Neural cell (in vitro differentiated cells): ENCODE results near the gene TAX1BP3.

ENCODE experiments used
- EP300 ChIP-seq: fragments of 450-650 bp; conservative IDR thresholded peaks from 2 replicates; pipeline ENCODE4 v1.6.1; 2014; ENCODE audit warnings: antibody characterized with exemption, mild to moderate bottlenecking, moderate library complexity; ENCODE audit not compliant: poor library complexity, severe bottlenecking
- EZH2 ChIP-seq: fragments of 200-600, 300-800 bp; shearing (Covaris generic), sonication (generic); IDR thresholded peaks from 2 replicates; pipeline ENCODE4 v1.6.1; 2014; ENCODE audit warnings: antibody characterized with exemption, low read length, borderline replicate concordance, mild to moderate bottlenecking; ENCODE audit not compliant: insufficient read depth, poor library complexity, severe bottlenecking
- MXI1 ChIP-seq: fragments of 450-650 bp; conservative IDR thresholded peaks from 2 replicates; pipeline ENCODE4 v1.6.1; 2014; ENCODE audit warnings: antibody characterized with exemption, mild to moderate bottlenecking; ENCODE audit not compliant: poor library complexity, severe bottlenecking
- POLR2AphosphoS5 ChIP-seq: IDR thresholded peaks from 2 replicates; pipeline ENCODE4 v1.6.1; 2012
- RAD21 ChIP-seq: fragments of 450-650 bp; conservative IDR thresholded peaks from 2 replicates; pipeline ENCODE4 v1.6.1; 2014; ENCODE audit warnings: antibody characterized with exemption, mild to moderate bottlenecking, moderate library complexity
- SMC3 ChIP-seq: fragments of 450-650 bp; conservative IDR thresholded peaks from 2 replicates; pipeline ENCODE4 v1.6.1; 2014; ENCODE audit warnings: antibody characterized with exemption, mild to moderate bottlenecking, moderate library complexity; ENCODE audit not compliant: poor library complexity
- TAF1 ChIP-seq: IDR thresholded peaks from 2 replicates; pipeline ENCODE4 v1.6.1; 2012; ENCODE audit warnings: low read depth
- TF ChIP-seq, protein P1 (sequence below): IDR thresholded peaks from 2 replicates; pipeline ENCODE4 v1.6.1; 2012; ENCODE audit warnings: borderline replicate concordance
- TF ChIP-seq, protein P2 (sequence below): fragments of 450-650 bp; IDR thresholded peaks from 2 replicates; pipeline ENCODE4 v1.5.1; 2014; ENCODE audit warnings: antibody characterized with exemption, mild to moderate bottlenecking, moderate library complexity; ENCODE audit not compliant: poor library complexity, severe bottlenecking

DNA sequence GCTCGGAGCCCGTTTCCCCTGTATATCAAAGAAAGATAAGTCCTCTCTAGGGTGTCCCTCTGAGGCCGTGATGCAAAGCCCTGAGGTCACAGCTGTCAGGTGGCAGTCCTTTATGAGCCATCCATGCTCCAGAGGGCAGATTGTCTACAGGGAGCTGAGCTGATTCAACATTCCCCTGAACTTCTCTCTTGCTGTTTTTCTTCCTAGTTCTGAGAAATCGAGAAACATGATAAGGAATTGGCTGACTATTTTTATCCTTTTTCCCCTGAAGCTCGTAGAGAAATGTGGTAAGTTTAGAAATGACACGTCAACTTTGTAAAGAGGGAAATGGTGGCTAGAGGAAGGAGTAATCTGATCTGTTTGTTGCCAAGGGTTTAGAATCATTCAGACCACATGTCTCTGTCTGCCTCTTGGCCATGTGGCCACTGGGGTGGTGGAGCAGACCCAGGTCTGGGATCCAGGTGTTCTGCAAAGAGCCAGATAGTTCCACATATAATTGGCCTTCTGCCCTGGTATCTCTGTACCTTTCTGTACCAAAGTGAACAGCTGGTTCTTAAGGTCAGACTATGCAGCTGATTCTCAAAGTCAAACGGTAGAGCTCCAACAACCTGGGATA lies 28.3 kb downstream of the TAX1BP3 start:
- TF ChIP-seq, protein P1, sequence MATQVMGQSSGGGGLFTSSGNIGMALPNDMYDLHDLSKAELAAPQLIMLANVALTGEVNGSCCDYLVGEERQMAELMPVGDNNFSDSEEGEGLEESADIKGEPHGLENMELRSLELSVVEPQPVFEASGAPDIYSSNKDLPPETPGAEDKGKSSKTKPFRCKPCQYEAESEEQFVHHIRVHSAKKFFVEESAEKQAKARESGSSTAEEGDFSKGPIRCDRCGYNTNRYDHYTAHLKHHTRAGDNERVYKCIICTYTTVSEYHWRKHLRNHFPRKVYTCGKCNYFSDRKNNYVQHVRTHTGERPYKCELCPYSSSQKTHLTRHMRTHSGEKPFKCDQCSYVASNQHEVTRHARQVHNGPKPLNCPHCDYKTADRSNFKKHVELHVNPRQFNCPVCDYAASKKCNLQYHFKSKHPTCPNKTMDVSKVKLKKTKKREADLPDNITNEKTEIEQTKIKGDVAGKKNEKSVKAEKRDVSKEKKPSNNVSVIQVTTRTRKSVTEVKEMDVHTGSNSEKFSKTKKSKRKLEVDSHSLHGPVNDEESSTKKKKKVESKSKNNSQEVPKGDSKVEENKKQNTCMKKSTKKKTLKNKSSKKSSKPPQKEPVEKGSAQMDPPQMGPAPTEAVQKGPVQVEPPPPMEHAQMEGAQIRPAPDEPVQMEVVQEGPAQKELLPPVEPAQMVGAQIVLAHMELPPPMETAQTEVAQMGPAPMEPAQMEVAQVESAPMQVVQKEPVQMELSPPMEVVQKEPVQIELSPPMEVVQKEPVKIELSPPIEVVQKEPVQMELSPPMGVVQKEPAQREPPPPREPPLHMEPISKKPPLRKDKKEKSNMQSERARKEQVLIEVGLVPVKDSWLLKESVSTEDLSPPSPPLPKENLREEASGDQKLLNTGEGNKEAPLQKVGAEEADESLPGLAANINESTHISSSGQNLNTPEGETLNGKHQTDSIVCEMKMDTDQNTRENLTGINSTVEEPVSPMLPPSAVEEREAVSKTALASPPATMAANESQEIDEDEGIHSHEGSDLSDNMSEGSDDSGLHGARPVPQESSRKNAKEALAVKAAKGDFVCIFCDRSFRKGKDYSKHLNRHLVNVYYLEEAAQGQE, result no peak
- TF ChIP-seq, protein P2, sequence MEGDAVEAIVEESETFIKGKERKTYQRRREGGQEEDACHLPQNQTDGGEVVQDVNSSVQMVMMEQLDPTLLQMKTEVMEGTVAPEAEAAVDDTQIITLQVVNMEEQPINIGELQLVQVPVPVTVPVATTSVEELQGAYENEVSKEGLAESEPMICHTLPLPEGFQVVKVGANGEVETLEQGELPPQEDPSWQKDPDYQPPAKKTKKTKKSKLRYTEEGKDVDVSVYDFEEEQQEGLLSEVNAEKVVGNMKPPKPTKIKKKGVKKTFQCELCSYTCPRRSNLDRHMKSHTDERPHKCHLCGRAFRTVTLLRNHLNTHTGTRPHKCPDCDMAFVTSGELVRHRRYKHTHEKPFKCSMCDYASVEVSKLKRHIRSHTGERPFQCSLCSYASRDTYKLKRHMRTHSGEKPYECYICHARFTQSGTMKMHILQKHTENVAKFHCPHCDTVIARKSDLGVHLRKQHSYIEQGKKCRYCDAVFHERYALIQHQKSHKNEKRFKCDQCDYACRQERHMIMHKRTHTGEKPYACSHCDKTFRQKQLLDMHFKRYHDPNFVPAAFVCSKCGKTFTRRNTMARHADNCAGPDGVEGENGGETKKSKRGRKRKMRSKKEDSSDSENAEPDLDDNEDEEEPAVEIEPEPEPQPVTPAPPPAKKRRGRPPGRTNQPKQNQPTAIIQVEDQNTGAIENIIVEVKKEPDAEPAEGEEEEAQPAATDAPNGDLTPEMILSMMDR, result no peak
- TF ChIP-seq POLR2AphosphoS5 (no peak), RAD21 (no peak), SMC3 (no peak), TAF1 (no peak), EZH2 (no peak), EP300 (no peak), MXI1 (no peak)
